SU-DHL-6 (cell line): ENCODE measurements around the gene UBQLN2.

Source experiments
- EZH2phosphoT487 ChIP-seq: fragments of 200-600 bp; sonication (generic), shearing (Covaris generic); conservative IDR thresholded peaks from 2 replicates; pipeline ENCODE4 v1.6.1; 2018; ENCODE audit warnings: mild to moderate bottlenecking, antibody characterized with exemption, low read length, moderate library complexity, mixed read lengths
- TF ChIP-seq, protein P1 (sequence below): fragments of 200-600 bp; sonication (generic); IDR thresholded peaks from one replicate; pipeline ENCODE4 v1.5.1; 2017; ENCODE audit warnings: antibody characterized with exemption, mild to moderate bottlenecking, low read length, moderate library complexity; ENCODE audit not compliant: insufficient read depth, poor library complexity, severe bottlenecking

- TF ChIP-seq, protein P1, sequence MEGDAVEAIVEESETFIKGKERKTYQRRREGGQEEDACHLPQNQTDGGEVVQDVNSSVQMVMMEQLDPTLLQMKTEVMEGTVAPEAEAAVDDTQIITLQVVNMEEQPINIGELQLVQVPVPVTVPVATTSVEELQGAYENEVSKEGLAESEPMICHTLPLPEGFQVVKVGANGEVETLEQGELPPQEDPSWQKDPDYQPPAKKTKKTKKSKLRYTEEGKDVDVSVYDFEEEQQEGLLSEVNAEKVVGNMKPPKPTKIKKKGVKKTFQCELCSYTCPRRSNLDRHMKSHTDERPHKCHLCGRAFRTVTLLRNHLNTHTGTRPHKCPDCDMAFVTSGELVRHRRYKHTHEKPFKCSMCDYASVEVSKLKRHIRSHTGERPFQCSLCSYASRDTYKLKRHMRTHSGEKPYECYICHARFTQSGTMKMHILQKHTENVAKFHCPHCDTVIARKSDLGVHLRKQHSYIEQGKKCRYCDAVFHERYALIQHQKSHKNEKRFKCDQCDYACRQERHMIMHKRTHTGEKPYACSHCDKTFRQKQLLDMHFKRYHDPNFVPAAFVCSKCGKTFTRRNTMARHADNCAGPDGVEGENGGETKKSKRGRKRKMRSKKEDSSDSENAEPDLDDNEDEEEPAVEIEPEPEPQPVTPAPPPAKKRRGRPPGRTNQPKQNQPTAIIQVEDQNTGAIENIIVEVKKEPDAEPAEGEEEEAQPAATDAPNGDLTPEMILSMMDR = no peak
- no peak for TF ChIP-seq EZH2phosphoT487
Measured at GRCh38 chrX:56557376-56557929, 6.0 kb upstream of the UBQLN2 start.
